B cell (primary cell): ENCODE results near the gene ABCA4. TPM values are rescaled to one million over a fixed set of nuclear protein-coding genes. Genes with fewer than 3 reads are reported as not detected.

Experiments used
- ATAC-seq: fragments of 200-7000 bp; cut with Tn5 transposase; one replicate; pipeline ENCODE4 v1.10.0; 2021; ENCODE audit warnings: low read depth, mild to moderate bottlenecking, moderate number of reproducible peaks, moderate library complexity
- CTCF ChIA-PET: fragments of 350-600 bp; sonication (Branson Sonifier 250); formaldehyde crosslinking; loops from one replicate; lab custom pipeline; 2021; ENCODE audit warnings: antibody characterized with exemption, inconsistent platforms; lab: Charles Lee
- POLR2A ChIA-PET: fragments of 350-600 bp; sonication (Branson Sonifier 250); formaldehyde crosslinking; loops from one replicate; lab custom pipeline; 2021; ENCODE audit warnings: antibody characterized with exemption; lab: Charles Lee
- DNase-seq: peaks from one replicate; pipeline ENCODE4 v3.0.0; 2013
- H2AFZ ChIP-seq: 2 replicates; pipeline ENCODE4 v1.6.1; 2012; ENCODE audit warnings: mild to moderate bottlenecking, low read depth, low read length; ENCODE audit not compliant: insufficient read depth, poor library complexity, severe bottlenecking
- H3K27ac ChIP-seq, 2 donors: 1 replicate in 1 of 2; 2 replicates in 1 of 2; pipeline ENCODE4 v1.5.1; 2012 to 2013; ENCODE audit warnings: low read length in 2 of 2, mild to moderate bottlenecking in 2 of 2, moderate library complexity in 1 of 2
- H3K27me3 ChIP-seq, 4 experiments: fragments of 200-600 bp in 1 of 4; sonication (generic) in 1 of 4; replicated peaks in 1 of 4; 1 replicate in 2 of 4; 2 replicates in 2 of 4; pipeline versions ENCODE4 v1.6.1 to v1.7.0; 2013 to 2016; ENCODE audit warnings: low read length in 3 of 4, mild to moderate bottlenecking in 2 of 4, mixed read lengths in 1 of 4, moderate library complexity in 1 of 4; ENCODE audit not compliant: insufficient read depth in 4 of 4, control insufficient read depth in 3 of 4; ENCODE audit errors: control extremely low read depth in 1 of 4
- H3K36me3 ChIP-seq, 2 experiments: replicated peaks in 1 of 2; 1 replicate in 1 of 2; 2 replicates in 1 of 2; pipeline versions ENCODE4 v1.6.1 to v1.7.1; 2013; ENCODE audit warnings: low read length in 1 of 2; ENCODE audit not compliant: insufficient read depth in 2 of 2, control insufficient read depth in 1 of 2; ENCODE audit errors: control extremely low read depth in 1 of 2, extremely low read depth in 1 of 2
- H3K4me1 ChIP-seq, 2 donors: fragments of 200-600 bp in 1 of 2; sonication (generic) in 1 of 2; 1 replicate in 1 of 2; 2 replicates in 1 of 2; pipeline versions ENCODE4 v1.5.1 to v1.6.1; 2013 to 2017; ENCODE audit warnings: low read length in 2 of 2; ENCODE audit not compliant: control insufficient read depth in 2 of 2, insufficient read depth in 2 of 2
- H3K4me2 ChIP-seq: replicated peaks from 2 replicates; pipeline ENCODE3; 2012; ENCODE audit warnings: mild to moderate bottlenecking, low read depth, low read length; ENCODE audit not compliant: poor library complexity, severe bottlenecking
- H3K4me3 ChIP-seq, 5 experiments: fragments of 200-600 bp in 1 of 5; sonication (generic) in 1 of 5; 1 replicate in 3 of 5; 2 replicates in 2 of 5; pipeline versions ENCODE4 v1.5.1 to v1.7.0; 2011 to 2016; ENCODE audit warnings: low read length in 4 of 5, mild to moderate bottlenecking in 4 of 5, low read depth in 2 of 5, control low read depth in 1 of 5, moderate library complexity in 1 of 5; ENCODE audit not compliant: insufficient read depth in 1 of 5; ENCODE audit errors: control extremely low read depth in 1 of 5, extremely low read depth in 1 of 5
- H3K79me2 ChIP-seq: fragments of 200-600 bp; sonication (generic); one replicate; pipeline ENCODE4 v1.6.0; 2016; ENCODE audit warnings: low read length; ENCODE audit not compliant: control insufficient read depth, insufficient read depth
- H3K9ac ChIP-seq: fragments of 200-600 bp; sonication (generic); 2 replicates; pipeline ENCODE4 v1.6.1; 2017; ENCODE audit warnings: mild to moderate bottlenecking, low read length, moderate library complexity
- H3K9me3 ChIP-seq, 3 donors: one replicate each; pipeline versions ENCODE4 v1.6.1 to v1.7.1; 2013; ENCODE audit warnings: low read length in 2 of 3; ENCODE audit not compliant: control insufficient read depth in 2 of 3, insufficient read depth in 1 of 3; ENCODE audit errors: control extremely low read depth in 1 of 3
- H4K20me1 ChIP-seq: 2 replicates; pipeline ENCODE4 v1.6.0; 2012; ENCODE audit warnings: mild to moderate bottlenecking, low read length; ENCODE audit not compliant: insufficient read depth, control insufficient read depth, poor library complexity, severe bottlenecking
- H3K27ac Mint-ChIP-seq: one replicate; pipeline ENCODE4 v1.8.0; 2021; ENCODE audit warnings: mixed read lengths
- H3K27me3 Mint-ChIP-seq: one replicate; pipeline ENCODE4 v1.8.0; 2021; ENCODE audit warnings: mixed read lengths
- H3K4me1 Mint-ChIP-seq: one replicate; pipeline ENCODE4 v1.8.0; 2021; ENCODE audit warnings: mixed read lengths
- H3K4me3 Mint-ChIP-seq: one replicate; pipeline ENCODE4 v1.8.0; 2021; ENCODE audit warnings: mixed read lengths
- H3K9me3 Mint-ChIP-seq: one replicate; pipeline ENCODE4 v1.8.0; 2022; ENCODE audit warnings: mixed read lengths; ENCODE audit not compliant: insufficient read depth
- CTCF ChIP-seq: fragments of 200-600 bp; IDR thresholded peaks from one replicate; pipeline ENCODE4 v1.8.0; 2022; ENCODE audit warnings: antibody characterized with exemption, mild to moderate bottlenecking
- EZH2 ChIP-seq: IDR thresholded peaks from 2 replicates; pipeline ENCODE4 v1.6.1; 2012; ENCODE audit warnings: borderline replicate concordance, low read depth, mild to moderate bottlenecking, moderate library complexity, low read length; ENCODE audit not compliant: insufficient read depth, poor library complexity, severe bottlenecking
- WGBS: methylation state at CpG from one replicate; pipeline ENCODE4 v1.1.5; 2013; ENCODE audit warnings: missing lambda C conversion rate; ENCODE audit not compliant: insufficient coverage; 5-methylcytosine and 5-hydroxymethylcytosine counted together
- intact Hi-C: fragments of 100-400 bp; cut with micrococcal nuclease; formaldehyde crosslinking; loops from one replicate; pipeline ENCODE4 v1.10.0; 2022
- polyA plus RNA-seq: library from polyadenylated mRNA; depleted of rRNA; stranded (reverse); fragments of >200 nt; gene quantifications from 2 replicates; pipeline ENCODE4 v1.2.3, GENCODE V29; 2012
- total RNA-seq, 2 donors: library from RNA; stranded (reverse); fragments of 120-200 nt in 1 of 2; gene quantifications; 1 replicate in 1 of 2; 2 replicates in 1 of 2; pipeline versions ENCODE4 v1.2.3 to v1.2.4, GENCODE V29; 2013 to 2022

ABCA4 gene
- total and polyA plus RNA-seq, 2 donors (not counting 1 experiment from before 2014, with no cell fraction given), result not detected

GRCh38 chr1:94071976-94072375, 49.0 kb downstream of the ABCA4 start:
- CTCF ChIA-PET, result interaction anchor here (0.8 kb wide), 1 partner anchor 10 kb away, joined by 3 read pairs; no protein-coding TSS in a partner anchor
- no peaks in the 10 kb centered on the region for H3K4me1 ChIP-seq

GRCh38 chr1:94071391-94071790, 49.6 kb downstream of the ABCA4 start:
- ChIA-PET POLR2A (no interaction called here), CTCF (interaction anchor here (0.8 kb wide), 1 partner anchor 9 kb away, joined by 3 read pairs; no protein-coding TSS in a partner anchor)
- DNase-seq (no peak), ATAC-seq (no peak)
- peaks cover 18% of the 10 kb centered on the region for H3K27me3 Mint-ChIP-seq
- no peak overlapping the region for H3K27ac Mint-ChIP-seq
- TF ChIP-seq CTCF (no peak), EZH2 (no peak)
- Histone ChIP-seq H3K36me3 (no peaks in the 10 kb centered on the region), H3K9me3 (no peaks in the 10 kb centered on the region), H3K4me2 (no peak overlapping the region), H3K9ac (no peak overlapping the region), H3K4me1 (no peaks in the 10 kb centered on the region), H4K20me1 (no peaks in the 10 kb centered on the region), H3K4me3 (no peak overlapping the region), H3K27ac (no peak overlapping the region), H2AFZ (no peak overlapping the region), H3K27me3 (no peaks in the 10 kb centered on the region), H3K79me2 (no peaks in the 10 kb centered on the region)
- no peaks in the 10 kb centered on the region for H3K9me3 Mint-ChIP-seq
- H3K4me3 Mint-ChIP-seq, result no peak overlapping the region
- intact Hi-C loops, result no loop called here
- no CpG with 5 or more reads among the region's 1 CpG for WGBS
- no peaks in the 10 kb centered on the region for H3K4me1 Mint-ChIP-seq

More at GRCh38 chr1:94071976-94072375, 49.0 kb downstream of the ABCA4 start:
- H3K27me3 ChIP-seq, result no peaks in the 10 kb centered on the region
- TF ChIP-seq CTCF (no peak), EZH2 (no peak)
- ATAC-seq (no peak), DNase-seq (no peak)
- H3K27me3 Mint-ChIP-seq, result peaks cover 20% of the 10 kb centered on the region
- no peak overlapping the region for H3K4me3 ChIP-seq
- H4K20me1 ChIP-seq, result no peaks in the 10 kb centered on the region
- H3K9me3 Mint-ChIP-seq, result no peaks in the 10 kb centered on the region
- no peaks in the 10 kb centered on the region for H3K79me2 ChIP-seq
- H3K27ac Mint-ChIP-seq, result no peak overlapping the region
- no CpG with 5 or more reads among the region's 2 CpGs for WGBS
- POLR2A ChIA-PET, result no interaction called here
- no peak overlapping the region for H3K4me3 Mint-ChIP-seq
- no peak overlapping the region for H3K27ac ChIP-seq
- H2AFZ ChIP-seq, result no peak overlapping the region
- H3K36me3 ChIP-seq, result no peaks in the 10 kb centered on the region
- H3K4me2 ChIP-seq, result no peak overlapping the region
- H3K9me3 ChIP-seq, result no peaks in the 10 kb centered on the region
- intact Hi-C loops, result no loop called here
- no peaks in the 10 kb centered on the region for H3K4me1 Mint-ChIP-seq
- no peak overlapping the region for H3K9ac ChIP-seq
